Suprapubic skin (tissue), 4 donors: ENCODE results near the gene MRTO4. TPM values are rescaled to one million over a fixed set of nuclear protein-coding genes. Genes with fewer than 3 reads are reported as not detected.
A peak's percentile ranks its signal among the peaks of the same experiment; 100 is the strongest.

Experiments used
- DNase-seq, 2 donors: peaks; one replicate each; pipeline ENCODE4 v3.0.0-alpha.2; 2019; ENCODE audit warnings: low spot score in 2 of 2
- H3K27ac ChIP-seq: fragments of 200-600 bp; sonication (generic); one replicate; pipeline ENCODE4 v1.5.1; 2019
- H3K27me3 ChIP-seq: fragments of 200-600 bp; sonication (generic); one replicate; pipeline ENCODE4 v1.5.1; 2019
- H3K36me3 ChIP-seq: fragments of 200-600 bp; sonication (generic); one replicate; pipeline ENCODE4 v1.5.1; 2019
- H3K4me1 ChIP-seq: fragments of 200-600 bp; sonication (generic); one replicate; pipeline ENCODE4 v1.5.1; 2019
- H3K4me3 ChIP-seq: fragments of 200-600 bp; sonication (generic); one replicate; pipeline ENCODE4 v1.5.1; 2019; ENCODE audit warnings: mild to moderate bottlenecking
- H3K9me3 ChIP-seq: fragments of 200-600 bp; sonication (generic); one replicate; pipeline ENCODE4 v1.5.1; 2019
- EP300 ChIP-seq: sonication (generic); formaldehyde crosslinking; IDR thresholded peaks from one replicate; pipeline ENCODE4 v1.6.1; 2017; ENCODE audit warnings: antibody characterized with exemption
- POLR2A ChIP-seq, 2 donors: fragments of 450-650 bp; IDR thresholded peaks; one replicate each; pipeline ENCODE4 v1.6.1; 2017; ENCODE audit warnings: antibody characterized with exemption in 2 of 2, mild to moderate bottlenecking in 2 of 2, moderate library complexity in 2 of 2
- POLR2AphosphoS5 ChIP-seq, 3 donors: sonication (generic); formaldehyde crosslinking; IDR thresholded peaks; one replicate each; pipeline ENCODE4 v1.6.1; 2017; ENCODE audit warnings: antibody characterized with exemption in 3 of 3
- WGBS: methylation state at CpG from one replicate; pipeline ENCODE4 v1.1.5; 2018; 5-methylcytosine and 5-hydroxymethylcytosine counted together
- total RNA-seq, 4 donors: library from RNA; depleted of rRNA; stranded (reverse); fragments of >200 nt; gene quantifications; one replicate each; pipeline ENCODE4 v1.1.0, GENCODE V29; 2016
- TF ChIP-seq, protein P1 (sequence below), 2 donors: fragments of 200-600 bp in 1 of 2; fragments of 450-650 bp in 1 of 2; sonication (generic) in 1 of 2; IDR thresholded peaks; one replicate each; pipeline ENCODE4 v1.5.1; 2016 to 2019; ENCODE audit warnings: antibody characterized with exemption in 2 of 2, mild to moderate bottlenecking in 1 of 2, moderate library complexity in 1 of 2

The MRTO4 gene
- total RNA-seq: 10 to 100 TPM; 13.2 to 32.4 (median 22.9) TPM

- H3K27ac ChIP-seq: peak within 1 kb of the TSS; percentile 94
- H3K9me3 ChIP-seq: no peaks in the 10 kb centered on the region
- TF ChIP-seq POLR2AphosphoS5 (IDR thresholded peaks at IDR 0.05) (peak in 2 of 3 donors; percentile 21 to 37), POLR2A (IDR thresholded peaks at IDR 0.05) (peak in 1 of 2 donors; percentile 33), EP300 (no peak)
- peak within 1 kb of the TSS; percentile 93 for H3K4me3 ChIP-seq
- peaks cover 20% of the 10 kb centered on the region for H3K36me3 ChIP-seq
- 0% methylated on average over 12 of the region's 81 CpGs for WGBS
- H3K27me3 ChIP-seq: no peaks in the 10 kb centered on the region
- H3K4me1 ChIP-seq: peaks cover 38% of the 10 kb centered on the region
- peak; percentile 87 to 93 for DNase-seq
Observed at GRCh38 chr1:19251305-19252196, at the start of gene MRTO4, which contains the start of gene EMC1. MRTO4 (plus strand) TSS chr1:19251805; CDS start chr1:19251836, 31 bp downstream. EMC1 (minus strand) TSS chr1:19251524; CDS start chr1:19251509, 15 bp downstream.

GRCh38 chr1:19202396-19202795, 49.2 kb upstream of the MRTO4 start:
- Histone ChIP-seq H3K36me3 (peaks cover 27% of the 10 kb centered on the region), H3K27me3 (no peaks in the 10 kb centered on the region), H3K4me3 (no peak overlapping the region), H3K4me1 (peaks cover 37% of the 10 kb centered on the region), H3K9me3 (no peaks in the 10 kb centered on the region), H3K27ac (no peak overlapping the region)
- DNase-seq: no peak
- 87% methylated on average over 3 of the region's 3 CpGs for WGBS
- TF ChIP-seq POLR2AphosphoS5 (IDR thresholded peaks at IDR 0.05) (no peak), EP300 (no peak), POLR2A (IDR thresholded peaks at IDR 0.05) (no peak)
- TF ChIP-seq, protein P1, sequence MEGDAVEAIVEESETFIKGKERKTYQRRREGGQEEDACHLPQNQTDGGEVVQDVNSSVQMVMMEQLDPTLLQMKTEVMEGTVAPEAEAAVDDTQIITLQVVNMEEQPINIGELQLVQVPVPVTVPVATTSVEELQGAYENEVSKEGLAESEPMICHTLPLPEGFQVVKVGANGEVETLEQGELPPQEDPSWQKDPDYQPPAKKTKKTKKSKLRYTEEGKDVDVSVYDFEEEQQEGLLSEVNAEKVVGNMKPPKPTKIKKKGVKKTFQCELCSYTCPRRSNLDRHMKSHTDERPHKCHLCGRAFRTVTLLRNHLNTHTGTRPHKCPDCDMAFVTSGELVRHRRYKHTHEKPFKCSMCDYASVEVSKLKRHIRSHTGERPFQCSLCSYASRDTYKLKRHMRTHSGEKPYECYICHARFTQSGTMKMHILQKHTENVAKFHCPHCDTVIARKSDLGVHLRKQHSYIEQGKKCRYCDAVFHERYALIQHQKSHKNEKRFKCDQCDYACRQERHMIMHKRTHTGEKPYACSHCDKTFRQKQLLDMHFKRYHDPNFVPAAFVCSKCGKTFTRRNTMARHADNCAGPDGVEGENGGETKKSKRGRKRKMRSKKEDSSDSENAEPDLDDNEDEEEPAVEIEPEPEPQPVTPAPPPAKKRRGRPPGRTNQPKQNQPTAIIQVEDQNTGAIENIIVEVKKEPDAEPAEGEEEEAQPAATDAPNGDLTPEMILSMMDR (IDR thresholded peaks at IDR 0.05): no peak

GRCh38 chr1:19203440-19203839, 48.2 kb upstream of the MRTO4 start:
- H3K4me1 ChIP-seq: peaks cover 45% of the 10 kb centered on the region
- WGBS: 39% methylated on average over 2 of the region's 2 CpGs
- no peak for DNase-seq
- H3K4me3 ChIP-seq: no peak overlapping the region
- no peaks in the 10 kb centered on the region for H3K9me3 ChIP-seq
- no peaks in the 10 kb centered on the region for H3K27me3 ChIP-seq
- TF ChIP-seq EP300 (no peak), POLR2AphosphoS5 (IDR thresholded peaks at IDR 0.05) (no peak), POLR2A (IDR thresholded peaks at IDR 0.05) (no peak)
- TF ChIP-seq, protein P1 (IDR thresholded peaks at IDR 0.05): no peak
- peak overlapping the region; percentile 41 for H3K27ac ChIP-seq
- peaks cover 17% of the 10 kb centered on the region for H3K36me3 ChIP-seq

DNA sequence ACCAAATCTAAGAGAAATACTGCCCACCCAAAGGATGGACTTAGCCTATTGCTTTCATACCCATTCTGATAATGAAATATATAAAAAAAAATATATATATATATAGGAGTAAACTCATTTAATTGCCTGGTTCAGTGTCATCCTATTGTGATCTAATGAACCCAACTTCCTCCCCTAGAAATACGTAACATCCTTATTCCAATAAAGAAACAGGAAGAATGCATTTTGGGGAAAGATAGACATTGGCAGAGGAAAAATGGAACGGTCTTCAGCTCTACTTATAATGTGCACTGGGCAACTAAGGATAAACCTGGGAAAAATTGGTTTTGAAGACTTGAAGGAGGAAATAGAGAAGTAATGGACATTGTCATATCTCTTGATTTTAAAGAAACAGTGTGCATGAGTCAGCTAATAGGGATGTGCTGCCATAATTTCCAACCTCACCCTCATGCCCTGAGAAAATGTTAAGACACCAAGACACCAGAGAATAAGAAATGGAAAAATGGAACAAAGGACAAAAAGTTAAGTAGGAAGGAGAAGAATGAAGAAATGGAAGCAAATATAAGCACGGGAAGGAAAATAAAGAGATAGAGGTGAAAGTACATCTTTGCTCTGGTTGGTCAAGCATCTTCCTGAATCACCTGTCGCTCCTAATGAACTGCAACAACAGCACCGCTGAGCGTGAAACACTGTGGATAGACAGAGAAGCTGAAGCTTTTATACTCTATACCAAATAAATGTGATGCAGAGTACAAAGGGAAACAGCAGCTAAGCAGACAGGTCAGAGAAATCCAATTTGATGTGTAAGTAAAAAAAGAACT, 46.9 kb upstream of the MRTO4 start:
- H3K27ac ChIP-seq: no peak overlapping the region
- no peak overlapping the region for H3K4me3 ChIP-seq
- no peaks in the 10 kb centered on the region for H3K27me3 ChIP-seq
- H3K36me3 ChIP-seq: peaks cover 6% of the 10 kb centered on the region
- H3K4me1 ChIP-seq: peaks cover 56% of the 10 kb centered on the region
- no peaks in the 10 kb centered on the region for H3K9me3 ChIP-seq
- no peak for DNase-seq
- TF ChIP-seq, protein P1 (IDR thresholded peaks at IDR 0.05): no peak
- TF ChIP-seq POLR2AphosphoS5 (IDR thresholded peaks at IDR 0.05) (no peak), EP300 (no peak), POLR2A (IDR thresholded peaks at IDR 0.05) (no peak)
- WGBS: 85% methylated on average over 6 of the region's 6 CpGs

GRCh38 chr1:19205403-19205802, 46.2 kb upstream of the MRTO4 start:
- WGBS: 70% methylated on average over 1 of the region's 1 CpG
- no peak for DNase-seq
- Histone ChIP-seq H3K4me1 (peaks cover 56% of the 10 kb centered on the region), H3K4me3 (no peak overlapping the region), H3K27ac (no peak overlapping the region), H3K27me3 (no peaks in the 10 kb centered on the region), H3K9me3 (no peaks in the 10 kb centered on the region), H3K36me3 (peaks cover 6% of the 10 kb centered on the region)
- TF ChIP-seq POLR2A (IDR thresholded peaks at IDR 0.05) (no peak), POLR2AphosphoS5 (IDR thresholded peaks at IDR 0.05) (no peak), EP300 (no peak)
- TF ChIP-seq, protein P1 (IDR thresholded peaks at IDR 0.05): no peak
